GM12892 (cell line): ENCODE measurements around the gene TMIGD1.

Experiments used
- POLR2A ChIP-seq: IDR thresholded peaks from 2 replicates; pipeline ENCODE4 v1.6.1; 2011; ENCODE audit warnings: low read depth, low read length, control low read depth
- POLR2AphosphoS5 ChIP-seq: IDR thresholded peaks from 2 replicates; pipeline ENCODE4 v1.6.1; 2011; ENCODE audit warnings: low read depth, low read length, control low read depth

GRCh38 chr17:30352240-30352814 is 18.5 kb upstream of the TMIGD1 start:
- TF ChIP-seq POLR2AphosphoS5 (no peak), POLR2A (no peak)
